MM.1S (cell line): ENCODE data around the gene INSIG2.

ENCODE experiments used
- EZH2 ChIP-seq: fragments of 300-600 bp; sonication (generic); optimal IDR thresholded peaks from 2 replicates; pipeline ENCODE3; 2017; ENCODE audit warnings: low read depth, mild to moderate bottlenecking, antibody characterized with exemption, low read length, mixed read lengths
- EZH2phosphoT487 ChIP-seq: fragments of 300-600 bp; sonication (generic); IDR thresholded peaks from 2 replicates; pipeline ENCODE4 v1.6.1; 2018; ENCODE audit warnings: antibody characterized with exemption, low read length
- TF ChIP-seq, protein P1 (sequence below): fragments of 300-600 bp; sonication (generic); IDR thresholded peaks from 2 replicates; pipeline ENCODE4 v1.5.1; 2016; ENCODE audit warnings: antibody characterized with exemption, low read length, mixed read lengths

- TF ChIP-seq, protein P1, sequence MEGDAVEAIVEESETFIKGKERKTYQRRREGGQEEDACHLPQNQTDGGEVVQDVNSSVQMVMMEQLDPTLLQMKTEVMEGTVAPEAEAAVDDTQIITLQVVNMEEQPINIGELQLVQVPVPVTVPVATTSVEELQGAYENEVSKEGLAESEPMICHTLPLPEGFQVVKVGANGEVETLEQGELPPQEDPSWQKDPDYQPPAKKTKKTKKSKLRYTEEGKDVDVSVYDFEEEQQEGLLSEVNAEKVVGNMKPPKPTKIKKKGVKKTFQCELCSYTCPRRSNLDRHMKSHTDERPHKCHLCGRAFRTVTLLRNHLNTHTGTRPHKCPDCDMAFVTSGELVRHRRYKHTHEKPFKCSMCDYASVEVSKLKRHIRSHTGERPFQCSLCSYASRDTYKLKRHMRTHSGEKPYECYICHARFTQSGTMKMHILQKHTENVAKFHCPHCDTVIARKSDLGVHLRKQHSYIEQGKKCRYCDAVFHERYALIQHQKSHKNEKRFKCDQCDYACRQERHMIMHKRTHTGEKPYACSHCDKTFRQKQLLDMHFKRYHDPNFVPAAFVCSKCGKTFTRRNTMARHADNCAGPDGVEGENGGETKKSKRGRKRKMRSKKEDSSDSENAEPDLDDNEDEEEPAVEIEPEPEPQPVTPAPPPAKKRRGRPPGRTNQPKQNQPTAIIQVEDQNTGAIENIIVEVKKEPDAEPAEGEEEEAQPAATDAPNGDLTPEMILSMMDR = no peak
- TF ChIP-seq EZH2 (no peak), EZH2phosphoT487 (no peak)
Observed at GRCh38 chr2:118121986-118122524, 33.8 kb downstream of the INSIG2 start.
